Activated CD8-positive, alpha-beta T cell treated with anti-CD3 and anti-CD28 coated beads for 36 hours (primary cell): ENCODE results near the gene PIGO. TPM values are rescaled to one million over a fixed set of nuclear protein-coding genes. Genes with fewer than 3 reads are reported as not detected.

Experiments
- ATAC-seq: fragments of 200-7000 bp; cut with Tn5 transposase; one replicate; pipeline ENCODE4 v1.10.0; 2021; ENCODE audit warnings: mild to moderate bottlenecking, moderate library complexity
- CTCF ChIA-PET: fragments of 350-600 bp; sonication (Branson Sonifier 250); formaldehyde crosslinking; loops from one replicate; lab custom pipeline; 2021; ENCODE audit warnings: antibody characterized with exemption; lab: Charles Lee
- POLR2A ChIA-PET: fragments of 350-600 bp; sonication (Branson Sonifier 250); formaldehyde crosslinking; loops from one replicate; lab custom pipeline; 2021; ENCODE audit warnings: antibody characterized with exemption; lab: Charles Lee
- DNase-seq: peaks from one replicate; pipeline ENCODE4 v3.0.0-alpha.2; 2020
- H3K27ac Mint-ChIP-seq: one replicate; pipeline ENCODE4 v1.8.0; 2021; ENCODE audit warnings: mild to moderate bottlenecking, mixed read lengths
- H3K27me3 Mint-ChIP-seq: one replicate; pipeline ENCODE4 v1.8.0; 2021; ENCODE audit warnings: mixed read lengths
- H3K36me3 Mint-ChIP-seq: one replicate; pipeline ENCODE4 v1.8.0; 2021; ENCODE audit warnings: low read depth, mixed read lengths
- H3K4me1 Mint-ChIP-seq: one replicate; pipeline ENCODE4 v1.8.0; 2021; ENCODE audit warnings: low read depth, mixed read lengths
- H3K4me3 Mint-ChIP-seq: one replicate; pipeline ENCODE4 v1.8.0; 2021; ENCODE audit warnings: mild to moderate bottlenecking, moderate library complexity, mixed read lengths
- H3K9me3 Mint-ChIP-seq: one replicate; pipeline ENCODE4 v1.8.0; 2021; ENCODE audit warnings: mixed read lengths
- intact Hi-C: fragments of 100-400 bp; cut with micrococcal nuclease; formaldehyde crosslinking; loops from one replicate; pipeline ENCODE4 v1.10.0; 2022
- total RNA-seq, 2 experiments: library from RNA; stranded (reverse); gene quantifications; one replicate each; pipeline ENCODE4 v1.2.3, GENCODE V29; 2021
- TF ChIP-seq, protein P1 (sequence below): fragments of 200-600 bp; IDR thresholded peaks from one replicate; pipeline ENCODE4 v1.8.0; 2022; ENCODE audit warnings: antibody characterized with exemption, mild to moderate bottlenecking

The PIGO gene
- total RNA-seq, 2 experiments from 2014 or later = 19.8 to 21.9 TPM

- DNase-seq (no peak), ATAC-seq (no peak)
- TF ChIP-seq, protein P1, sequence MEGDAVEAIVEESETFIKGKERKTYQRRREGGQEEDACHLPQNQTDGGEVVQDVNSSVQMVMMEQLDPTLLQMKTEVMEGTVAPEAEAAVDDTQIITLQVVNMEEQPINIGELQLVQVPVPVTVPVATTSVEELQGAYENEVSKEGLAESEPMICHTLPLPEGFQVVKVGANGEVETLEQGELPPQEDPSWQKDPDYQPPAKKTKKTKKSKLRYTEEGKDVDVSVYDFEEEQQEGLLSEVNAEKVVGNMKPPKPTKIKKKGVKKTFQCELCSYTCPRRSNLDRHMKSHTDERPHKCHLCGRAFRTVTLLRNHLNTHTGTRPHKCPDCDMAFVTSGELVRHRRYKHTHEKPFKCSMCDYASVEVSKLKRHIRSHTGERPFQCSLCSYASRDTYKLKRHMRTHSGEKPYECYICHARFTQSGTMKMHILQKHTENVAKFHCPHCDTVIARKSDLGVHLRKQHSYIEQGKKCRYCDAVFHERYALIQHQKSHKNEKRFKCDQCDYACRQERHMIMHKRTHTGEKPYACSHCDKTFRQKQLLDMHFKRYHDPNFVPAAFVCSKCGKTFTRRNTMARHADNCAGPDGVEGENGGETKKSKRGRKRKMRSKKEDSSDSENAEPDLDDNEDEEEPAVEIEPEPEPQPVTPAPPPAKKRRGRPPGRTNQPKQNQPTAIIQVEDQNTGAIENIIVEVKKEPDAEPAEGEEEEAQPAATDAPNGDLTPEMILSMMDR = no peak
- Mint-ChIP-seq H3K4me3 (no peak overlapping the region), H3K9me3 (no peaks in the 10 kb centered on the region), H3K36me3 (peaks cover 29% of the 10 kb centered on the region), H3K27me3 (no peaks in the 10 kb centered on the region), H3K27ac (no peak overlapping the region), H3K4me1 (peaks cover 20% of the 10 kb centered on the region)
- CTCF ChIA-PET = interaction anchor here (1.2 to 2.4 kb wide), 2 partner anchors 10 to 25 kb away, joined by 4 to 14 read pairs; partner anchors contain the start of gene FANCG
- POLR2A ChIA-PET = interaction anchor here (0.6 to 3.9 kb wide), 3 partner anchors 9 to 33 kb away, joined by 4 to 40 read pairs (median 5); partner anchors contain the start of gene FANCG
- intact Hi-C loops = no loop called here
Observed at GRCh38 chr9:35104586-35104985, 8.2 kb upstream of the PIGO start.

- Mint-ChIP-seq H3K27me3 (no peaks in the 10 kb centered on the region), H3K27ac (peak overlapping the region; percentile 97), H3K4me3 (peak overlapping the region; percentile 98), H3K36me3 (peaks cover 35% of the 10 kb centered on the region), H3K9me3 (no peaks in the 10 kb centered on the region), H3K4me1 (peaks cover 22% of the 10 kb centered on the region)
- ATAC-seq (no peak), DNase-seq (no peak)
- ChIA-PET POLR2A (interaction anchor here (1.5 to 3.9 kb wide), 7 partner anchors 9 to 32 kb away, joined by 5 to 40 read pairs (median 10); partner anchors contain the start of genes ATOSB, FANCG and VCP), CTCF (interaction anchor here (0.9 to 2.4 kb wide), 8 partner anchors 8 to 450 kb away, joined by 3 to 14 read pairs (median 4); partner anchors contain the start of gene FANCG)
- intact Hi-C loops = no loop called here
- TF ChIP-seq, protein P1 = no peak
Observed at GRCh38 chr9:35103660-35104191, 7.3 kb upstream of the PIGO start.

DNA sequence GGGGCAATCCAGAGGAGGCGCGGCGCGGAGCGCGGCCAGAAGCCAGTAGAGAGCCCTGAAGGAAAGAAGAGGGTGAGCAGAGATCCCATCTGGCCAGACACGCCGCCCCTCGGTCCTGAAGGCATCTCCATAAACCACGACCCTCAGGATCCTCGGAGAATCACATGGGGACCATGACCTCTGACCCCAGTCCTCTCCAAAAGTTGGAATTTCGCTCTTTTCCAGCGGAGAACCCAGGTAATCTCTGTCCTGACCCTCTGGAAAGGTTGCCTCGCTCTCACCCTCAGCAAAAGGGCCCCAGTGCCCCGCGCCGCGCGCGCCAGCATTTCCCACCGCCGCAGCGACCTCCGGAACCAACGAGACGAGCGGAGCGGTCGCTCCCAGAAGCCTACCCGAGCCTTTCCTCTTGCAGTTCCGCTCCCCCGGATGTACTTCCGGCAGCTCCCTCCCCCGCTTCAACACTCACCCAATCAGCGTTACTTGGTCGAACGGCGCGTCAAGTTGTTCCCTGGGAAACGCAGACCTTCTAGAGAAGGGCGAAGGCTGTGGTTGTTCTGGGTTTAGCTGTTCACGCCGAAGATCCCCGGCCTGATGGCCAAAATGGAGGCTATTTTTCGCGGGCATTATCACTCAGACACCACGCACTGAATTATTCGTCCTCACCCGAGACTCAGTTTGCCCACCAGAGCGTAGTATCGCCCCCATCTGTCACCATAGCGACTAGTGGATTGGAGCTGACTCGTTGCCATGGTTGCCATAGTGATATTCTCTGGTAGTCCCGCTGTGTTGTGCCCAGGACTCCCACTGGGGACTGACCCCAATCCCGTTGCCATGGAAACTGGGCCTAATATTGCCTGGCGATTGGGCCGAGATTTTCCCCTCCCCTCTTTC, 6.6 kb upstream of the PIGO start, which contains the start of gene STOML2:
Gene STOML2 (minus strand): TSS at position 363 of the 891 bp plus-strand sequence. CDS start 37 bp downstream, at position 326.
- ChIA-PET POLR2A (interaction anchor here (1.1 to 3.9 kb wide), 8 partner anchors 9 to 372 kb away, joined by 3 to 40 read pairs (median 8); partner anchors contain the start of genes ATOSB, FANCG and VCP), CTCF (interaction anchor here (0.9 to 2.4 kb wide), 9 partner anchors 8 to 451 kb away, joined by 3 to 14 read pairs (median 4); partner anchors contain the start of gene VCP)
- TF ChIP-seq, protein P1 = no peak
- DNase-seq (peak; percentile 96), ATAC-seq (peak; percentile 98)
- peak within 1 kb of the TSS; percentile 98 for H3K4me3 Mint-ChIP-seq
- intact Hi-C loops = no loop called here
- no peaks in the 10 kb centered on the region for H3K27me3 Mint-ChIP-seq
- peaks cover 22% of the 10 kb centered on the region for H3K4me1 Mint-ChIP-seq
- H3K27ac Mint-ChIP-seq = peak within 1 kb of the TSS; percentile 97
- peaks cover 36% of the 10 kb centered on the region for H3K36me3 Mint-ChIP-seq
- no peaks in the 10 kb centered on the region for H3K9me3 Mint-ChIP-seq

DNA sequence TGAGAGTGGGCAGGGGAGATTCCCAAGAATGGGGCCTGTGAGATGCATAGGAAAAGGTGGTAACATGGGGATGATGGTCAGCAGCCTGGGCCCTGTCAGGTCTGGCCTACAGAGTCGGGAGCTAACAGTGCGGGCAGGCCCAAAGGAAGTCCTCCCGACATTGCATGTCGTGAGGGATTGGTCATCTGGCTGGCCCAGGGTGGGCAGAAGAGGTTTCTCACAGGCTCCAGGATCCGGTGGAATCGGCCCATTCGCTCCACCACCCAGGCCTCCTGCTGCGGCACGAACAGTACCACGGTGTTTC, 6.0 kb upstream of the PIGO start:
- H3K36me3 Mint-ChIP-seq = peaks cover 36% of the 10 kb centered on the region
- ATAC-seq = peak; percentile 18
- no peaks in the 10 kb centered on the region for H3K9me3 Mint-ChIP-seq
- no peak for DNase-seq
- peaks cover 22% of the 10 kb centered on the region for H3K4me1 Mint-ChIP-seq
- peak overlapping the region; percentile 97 for H3K27ac Mint-ChIP-seq
- TF ChIP-seq, protein P1 = no peak
- intact Hi-C loops = no loop called here
- peak overlapping the region; percentile 98 for H3K4me3 Mint-ChIP-seq
- H3K27me3 Mint-ChIP-seq = no peaks in the 10 kb centered on the region
- ChIA-PET CTCF (interaction anchor here (1.1 to 1.7 kb wide), 5 partner anchors 8 to 400 kb away, joined by 3 to 7 read pairs (median 4); partner anchors contain the start of gene VCP), POLR2A (interaction anchor here (1.1 to 3.9 kb wide), 8 partner anchors 8 to 373 kb away, joined by 3 to 40 read pairs (median 8); partner anchors contain the start of genes ATOSB, FANCG and VCP)
